HepG2 (cell line): ENCODE data around the gene TAB2. TPM values are rescaled to one million over a fixed set of nuclear protein-coding genes. Genes with fewer than 3 reads are reported as not detected.

ENCODE experiments used
- ATAC-seq: fragments of 200-7000 bp; cut with Tn5 transposase; 3 replicates; pipeline ENCODE4 v1.9.1; 2020; ENCODE audit warnings: mild to moderate bottlenecking, moderate library complexity
- BruUV-seq: library from RNA; stranded (reverse); fragments of 400-500 nt; replicated peaks from 2 replicates; lab custom pipeline; 2021; lab: Mats Ljungman, UMichigan
- CTCF ChIA-PET: fragments of 300-600 bp; formaldehyde crosslinking; extraction: SDS; loops from one replicate; lab custom pipeline; 2021; ENCODE audit warnings: low total read pairs, inconsistent platforms, low intra/inter-chr PET ratio; lab: Yijun Ruan, JAX
- POLR2A ChIA-PET: fragments of 350-600 bp; sonication (Branson Sonifier 250); formaldehyde crosslinking; loops from one replicate; lab custom pipeline; 2020; ENCODE audit warnings: antibody characterized with exemption, inconsistent platforms; lab: Yijun Ruan, JAX
- DNase-seq: peaks from one replicate; pipeline ENCODE4 v3.0.0-alpha.2; 2015; ENCODE audit warnings: low spot score
- FAIRE-seq: peaks from 3 replicates; lab custom pipeline; 2011; peaks lifted over from hg19 to GRCh38; lab: Jason Lieb, UNC
- H2AFZ ChIP-seq: one replicate; pipeline ENCODE4 v1.6.1; 2011; ENCODE audit warnings: low read length, inconsistent platforms
- H3K27ac ChIP-seq: fragments of 300-600 bp; 3 replicates; pipeline ENCODE4 v1.8.0; 2011; ENCODE audit warnings: mixed run types, mild to moderate bottlenecking, mixed read lengths, low read length, inconsistent platforms; ENCODE audit not compliant: insufficient read depth; ENCODE audit errors: extremely low read length
- H3K27me3 ChIP-seq, 2 experiments: fragments of 200-600 bp in 1 of 2; 2 replicates in 1 of 2; 3 replicates in 1 of 2; pipeline versions ENCODE4 v1.6.0 to v1.8.0; 2011; ENCODE audit warnings: low read length in 2 of 2, mild to moderate bottlenecking in 2 of 2, moderate library complexity in 2 of 2, inconsistent platforms in 1 of 2; ENCODE audit not compliant: insufficient read depth in 2 of 2, control insufficient read depth in 1 of 2
- H3K36me3 ChIP-seq, 2 experiments: fragments of 200-600 bp in 1 of 2; replicated peaks in 1 of 2; 2 replicates in 1 of 2; 3 replicates in 1 of 2; pipeline versions ENCODE4 v1.5.1 to v1.8.0; 2011; ENCODE audit warnings: low read length in 2 of 2, inconsistent platforms in 1 of 2; ENCODE audit not compliant: insufficient read depth in 2 of 2, control insufficient read depth in 1 of 2
- H3K4me1 ChIP-seq: 2 replicates; pipeline ENCODE4 v1.5.1; 2012; ENCODE audit warnings: low read length, inconsistent platforms; ENCODE audit not compliant: insufficient read depth
- H3K4me2 ChIP-seq: 2 replicates; pipeline ENCODE4 v1.6.0; 2011; ENCODE audit warnings: low read depth, low read length, inconsistent platforms
- H3K4me3 ChIP-seq, 3 experiments: fragments of 200-600 bp in 1 of 3; sonication (generic), shearing (Covaris generic) in 1 of 3; replicated peaks in 1 of 3; 2 replicates each; pipeline ENCODE4 v1.5.1; 2011 to 2016; ENCODE audit warnings: low read length in 3 of 3, inconsistent platforms in 2 of 3, low read depth in 2 of 3, mild to moderate bottlenecking in 2 of 3, control low read depth in 1 of 3, mixed read lengths in 1 of 3; ENCODE audit not compliant: insufficient read depth in 1 of 3
- H3K79me2 ChIP-seq: one replicate; pipeline ENCODE4 v1.6.1; 2011; ENCODE audit warnings: low read length, inconsistent platforms; ENCODE audit not compliant: insufficient read depth
- H3K9ac ChIP-seq: 2 replicates; pipeline ENCODE4 v1.6.0; 2011; ENCODE audit warnings: mild to moderate bottlenecking, low read depth, low read length, inconsistent platforms; ENCODE audit not compliant: insufficient read depth
- H3K9me3 ChIP-seq: 2 replicates; pipeline ENCODE4 v1.5.1; 2012; ENCODE audit warnings: mild to moderate bottlenecking, low read length
- H4K20me1 ChIP-seq: 2 replicates; pipeline ENCODE4 v1.6.0; 2011; ENCODE audit warnings: inconsistent platforms, mild to moderate bottlenecking, low read length, moderate library complexity; ENCODE audit not compliant: insufficient read depth
- ARID3A ChIP-seq: IDR thresholded peaks from 2 replicates; pipeline ENCODE4 v1.6.1; 2012; ENCODE audit warnings: low read depth, low read length, improper control_type of control experiment
- ATRX ChIP-seq: sonication (generic); formaldehyde crosslinking; IDR thresholded peaks from 2 replicates; pipeline ENCODE4 v1.4.0; 2020; ENCODE audit warnings: missing genetic modification reagents, borderline replicate concordance
- IKZF5 ChIP-seq: IDR thresholded peaks from 2 replicates; pipeline ENCODE4 v1.6.1; 2018; ENCODE audit warnings: missing genetic modification reagents, mild to moderate bottlenecking, missing compliant biosample characterization
- MTA3 ChIP-seq: sonication (generic); formaldehyde crosslinking; IDR thresholded peaks from 2 replicates; pipeline ENCODE4 v1.4.0; 2020; ENCODE audit warnings: missing genetic modification reagents
- MYNN ChIP-seq: sonication (generic); formaldehyde crosslinking; IDR thresholded peaks from 2 replicates; pipeline ENCODE4 v1.4.0; 2020; ENCODE audit warnings: mild to moderate bottlenecking, low read depth, missing genetic modification reagents
- NR2F6 ChIP-seq, 2 experiments: IDR thresholded peaks; 2 replicates each; pipeline ENCODE4 v1.6.1; 2016; ENCODE audit warnings: antibody characterized with exemption in 1 of 2, mild to moderate bottlenecking in 1 of 2
- PTBP1 ChIP-seq: fragments of 200-400 bp; formaldehyde crosslinking; IDR thresholded peaks from 2 replicates; pipeline ENCODE4 v1.6.1; 2018; ENCODE audit warnings: low read length, low read depth; ENCODE audit not compliant: poor library complexity, severe bottlenecking
- TEAD2 ChIP-seq: sonication (generic); formaldehyde crosslinking; IDR thresholded peaks from 2 replicates; pipeline ENCODE4 v1.9.0; 2021; ENCODE audit warnings: missing genetic modification reagents
- ZNF430 ChIP-seq: sonication (generic); formaldehyde crosslinking; IDR thresholded peaks from 2 replicates; pipeline ENCODE4 v1.9.0; 2021; ENCODE audit warnings: mild to moderate bottlenecking, missing genetic modification reagents
- ZNF441 ChIP-seq: sonication (generic); formaldehyde crosslinking; IDR thresholded peaks from 2 replicates; pipeline ENCODE4 v1.7.0; 2021; ENCODE audit warnings: missing genetic modification reagents, borderline replicate concordance
- ZNF883 ChIP-seq: sonication (generic); formaldehyde crosslinking; IDR thresholded peaks from 2 replicates; pipeline ENCODE4 v1.5.1; 2020; ENCODE audit warnings: mild to moderate bottlenecking, missing genetic modification reagents; ENCODE audit errors: not compliant biosample characterization
- WGBS: methylation state at CpG from one replicate; pipeline ENCODE4 v1.1.6; 2017; ENCODE audit warnings: low lambda C conversion rate; 5-methylcytosine and 5-hydroxymethylcytosine counted together
- in situ Hi-C: cut with HindIII; loops from 2 replicates; pipeline ENCODE4 v1.10.0; 2017; ENCODE audit warnings: low pct_unique_long_range_greater_than_20kb; ENCODE audit not compliant: extremely low pct_ligation_motif_present
- intact Hi-C: fragments of 100-400 bp; cut with micrococcal nuclease; formaldehyde crosslinking; loops from one replicate; pipeline ENCODE4 v1.10.0; 2022; ENCODE audit not compliant: unreplicated experiment
- polyA plus RNA-seq, 8 experiments: library from polyadenylated mRNA; depleted of rRNA in 3 of 8; stranded (reverse) in 7 of 8; unstranded in 1 of 8; fragments of >200 nt; fragmentation: Illumina TruSeq in 4 of 8; extraction: Trizol in 4 of 8; gene quantifications; 2 replicates each; pipeline versions ENCODE4 v1.2.1 to v1.2.3, GENCODE V29; 2011 to 2016; ENCODE audit warnings: low read depth in 4 of 8, missing spikeins in 1 of 8, mixed read lengths in 1 of 8; ENCODE audit not compliant: insufficient read depth in 1 of 8
- total RNA-seq, 5 experiments: library from RNA; depleted of rRNA; stranded (reverse); fragments of >200 nt; fragmentation: Illumina TruSeq; extraction: Trizol; gene quantifications; 2 replicates each; pipeline ENCODE4 v1.2.3, GENCODE V29; 2016; ENCODE audit warnings: low read depth in 1 of 5
- TF ChIP-seq, protein P1 (sequence below): IDR thresholded peaks from 2 replicates; pipeline ENCODE4 v1.6.1; 2012; ENCODE audit warnings: inconsistent platforms
- TF ChIP-seq, protein P2 (sequence below): sonication (generic); formaldehyde crosslinking; IDR thresholded peaks from 2 replicates; pipeline ENCODE4 v1.9.0; 2021; ENCODE audit warnings: missing genetic modification reagents, borderline replicate concordance
- TF ChIP-seq, protein P3 (sequence below): sonication (generic); formaldehyde crosslinking; conservative IDR thresholded peaks from 2 replicates; pipeline ENCODE4 v1.8.0; 2022; ENCODE audit warnings: mild to moderate bottlenecking, moderate library complexity, missing genetic modification reagents
- TF ChIP-seq, protein P4 (sequence below): sonication (generic); formaldehyde crosslinking; IDR thresholded peaks from 2 replicates; pipeline ENCODE4 v1.5.0; 2020; ENCODE audit warnings: missing genetic modification reagents
- TF ChIP-seq, protein P5 (sequence below): sonication (generic); formaldehyde crosslinking; IDR thresholded peaks from 2 replicates; pipeline ENCODE4 v1.8.0; 2022; ENCODE audit warnings: mild to moderate bottlenecking, missing genetic modification reagents, moderate library complexity

Gene TAB2
- total and polyA plus RNA-seq, 2 of the 13 experiments (the other 11 are each of a cell fraction or from before 2014, with no cell fraction given), result 23.7 to 50.2 TPM

- Histone ChIP-seq H3K27ac (no peak overlapping the region), H3K4me3 (no peak overlapping the region), H2AFZ (no peak overlapping the region), H3K36me3 (peaks cover 0 to 4% of the 10 kb centered on the region in 2 experiments; a peak in 1 of 5 replicates), H3K79me2 (no peaks in the 10 kb centered on the region), H3K27me3 (no peaks in the 10 kb centered on the region), H3K4me2 (no peak overlapping the region), H3K9ac (no peak overlapping the region), H3K9me3 (no peaks in the 10 kb centered on the region), H4K20me1 (no peaks in the 10 kb centered on the region; the same call in 1 of the 2 replicates), H3K4me1 (peaks cover 6% of the 10 kb centered on the region; the same call in 1 of the 2 replicates)
- ATAC-seq (no peak), FAIRE-seq (no peak), DNase-seq (no peak)
- 97% methylated on average over 6 of the region's 6 CpGs for WGBS
- POLR2A ChIA-PET, result no interaction called here
- CTCF ChIA-PET, result no interaction called here
- intact Hi-C loops, result loop anchor here (5.0 kb wide), 1 partner anchor 75 kb away; the partner anchor contains the start of gene TAB2
- BruUV-seq, result no TSS peak
- in situ Hi-C loops, result no loop called here
- TF ChIP-seq PTBP1 (no peak), ZNF883 (no peak), ATRX (CRISPR knock-in tag) (no peak), NR2F6 (IDR thresholded peaks at IDR 0.05) (no peak), NR2F6 (CRISPR knock-in tag; IDR thresholded peaks at IDR 0.05) (no peak), ZNF430 (CRISPR knock-in tag) (no peak), TEAD2 (no peak), MTA3 (CRISPR knock-in tag) (no peak), ZNF441 (CRISPR knock-in tag) (no peak), MYNN (CRISPR knock-in tag) (no peak), IKZF5 (CRISPR knock-in tag) (no peak), ARID3A (no peak)
- TF ChIP-seq, protein P1, sequence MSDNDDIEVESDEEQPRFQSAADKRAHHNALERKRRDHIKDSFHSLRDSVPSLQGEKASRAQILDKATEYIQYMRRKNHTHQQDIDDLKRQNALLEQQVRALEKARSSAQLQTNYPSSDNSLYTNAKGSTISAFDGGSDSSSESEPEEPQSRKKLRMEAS, result no peak
- TF ChIP-seq, protein P2, sequence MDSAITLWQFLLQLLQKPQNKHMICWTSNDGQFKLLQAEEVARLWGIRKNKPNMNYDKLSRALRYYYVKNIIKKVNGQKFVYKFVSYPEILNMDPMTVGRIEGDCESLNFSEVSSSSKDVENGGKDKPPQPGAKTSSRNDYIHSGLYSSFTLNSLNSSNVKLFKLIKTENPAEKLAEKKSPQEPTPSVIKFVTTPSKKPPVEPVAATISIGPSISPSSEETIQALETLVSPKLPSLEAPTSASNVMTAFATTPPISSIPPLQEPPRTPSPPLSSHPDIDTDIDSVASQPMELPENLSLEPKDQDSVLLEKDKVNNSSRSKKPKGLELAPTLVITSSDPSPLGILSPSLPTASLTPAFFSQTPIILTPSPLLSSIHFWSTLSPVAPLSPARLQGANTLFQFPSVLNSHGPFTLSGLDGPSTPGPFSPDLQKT (CRISPR knock-in tag), result no peak
- TF ChIP-seq, protein P3, sequence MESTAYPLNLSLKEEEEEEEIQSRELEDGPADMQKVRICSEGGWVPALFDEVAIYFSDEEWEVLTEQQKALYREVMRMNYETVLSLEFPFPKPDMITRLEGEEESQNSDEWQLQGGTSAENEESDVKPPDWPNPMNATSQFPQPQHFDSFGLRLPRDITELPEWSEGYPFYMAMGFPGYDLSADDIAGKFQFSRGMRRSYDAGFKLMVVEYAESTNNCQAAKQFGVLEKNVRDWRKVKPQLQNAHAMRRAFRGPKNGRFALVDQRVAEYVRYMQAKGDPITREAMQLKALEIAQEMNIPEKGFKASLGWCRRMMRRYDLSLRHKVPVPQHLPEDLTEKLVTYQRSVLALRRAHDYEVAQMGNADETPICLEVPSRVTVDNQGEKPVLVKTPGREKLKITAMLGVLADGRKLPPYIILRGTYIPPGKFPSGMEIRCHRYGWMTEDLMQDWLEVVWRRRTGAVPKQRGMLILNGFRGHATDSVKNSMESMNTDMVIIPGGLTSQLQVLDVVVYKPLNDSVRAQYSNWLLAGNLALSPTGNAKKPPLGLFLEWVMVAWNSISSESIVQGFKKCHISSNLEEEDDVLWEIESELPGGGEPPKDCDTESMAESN (CRISPR knock-in tag), result no peak
- TF ChIP-seq, protein P4, sequence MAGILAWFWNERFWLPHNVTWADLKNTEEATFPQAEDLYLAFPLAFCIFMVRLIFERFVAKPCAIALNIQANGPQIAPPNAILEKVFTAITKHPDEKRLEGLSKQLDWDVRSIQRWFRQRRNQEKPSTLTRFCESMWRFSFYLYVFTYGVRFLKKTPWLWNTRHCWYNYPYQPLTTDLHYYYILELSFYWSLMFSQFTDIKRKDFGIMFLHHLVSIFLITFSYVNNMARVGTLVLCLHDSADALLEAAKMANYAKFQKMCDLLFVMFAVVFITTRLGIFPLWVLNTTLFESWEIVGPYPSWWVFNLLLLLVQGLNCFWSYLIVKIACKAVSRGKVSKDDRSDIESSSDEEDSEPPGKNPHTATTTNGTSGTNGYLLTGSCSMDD, result no peak
- TF ChIP-seq, protein P5, sequence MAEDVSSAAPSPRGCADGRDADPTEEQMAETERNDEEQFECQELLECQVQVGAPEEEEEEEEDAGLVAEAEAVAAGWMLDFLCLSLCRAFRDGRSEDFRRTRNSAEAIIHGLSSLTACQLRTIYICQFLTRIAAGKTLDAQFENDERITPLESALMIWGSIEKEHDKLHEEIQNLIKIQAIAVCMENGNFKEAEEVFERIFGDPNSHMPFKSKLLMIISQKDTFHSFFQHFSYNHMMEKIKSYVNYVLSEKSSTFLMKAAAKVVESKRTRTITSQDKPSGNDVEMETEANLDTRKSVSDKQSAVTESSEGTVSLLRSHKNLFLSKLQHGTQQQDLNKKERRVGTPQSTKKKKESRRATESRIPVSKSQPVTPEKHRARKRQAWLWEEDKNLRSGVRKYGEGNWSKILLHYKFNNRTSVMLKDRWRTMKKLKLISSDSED, result no peak
These were observed 74.6 kb downstream of the TAB2 start for GRCh38 chr6:149392093-149392492.
